Retinal pigment epithelial cell (primary cell): Measurements from ENCODE around the gene SP7.
A peak's percentile ranks its signal among the peaks of the same experiment; 100 is the strongest.

Source experiments
- DNase-seq: peaks from one replicate; pipeline ENCODE4 v3.0.0-alpha.2; 2010; ENCODE audit warnings: low read depth
- H3K4me3 ChIP-seq: 2 replicates; pipeline ENCODE4 v1.5.1; 2011; ENCODE audit warnings: mild to moderate bottlenecking, low read length, control low read depth, moderate library complexity
- CTCF ChIP-seq: conservative IDR thresholded peaks from 2 replicates; pipeline ENCODE4 v1.5.1; 2011; ENCODE audit warnings: low read depth, low read length, control low read depth, inconsistent platforms

SP7 gene

GRCh38 chr12:53288322-53288721, 47.8 kb downstream of the SP7 start:
- no peak for TF ChIP-seq CTCF
- H3K4me3 ChIP-seq: no peak overlapping the region
- no peak for DNase-seq

- DNase-seq: no peak
- no peak overlapping the region for H3K4me3 ChIP-seq
- peak; percentile 71 for TF ChIP-seq CTCF
These were observed 48.4 kb downstream of the SP7 start for GRCh38 chr12:53287741-53288216.

GRCh38 chr12:53286448-53286847, 49.7 kb downstream of the SP7 start:
- no peak overlapping the region for H3K4me3 ChIP-seq
- no peak for TF ChIP-seq CTCF
- DNase-seq: no peak

- no peak overlapping the region for H3K4me3 ChIP-seq
- no peak for TF ChIP-seq CTCF
- DNase-seq: no peak
These were observed 56.2 kb downstream of the SP7 start for GRCh38 chr12:53279888-53280498.

- peak; percentile 58 for DNase-seq
- no peak for TF ChIP-seq CTCF
- H3K4me3 ChIP-seq: no peak overlapping the region
These were observed 56.8 kb downstream of the SP7 start for GRCh38 chr12:53279283-53279869.

GRCh38 chr12:53277981-53278380, 58.2 kb downstream of the SP7 start:
- TF ChIP-seq CTCF: no peak
- no peak for DNase-seq
- no peak overlapping the region for H3K4me3 ChIP-seq
